Measurements from ENCODE around the gene MAB21L4. TPM values are rescaled to one million over a fixed set of nuclear protein-coding genes. Genes with fewer than 3 reads are reported as not detected.

The MAB21L4 gene
- total RNA-seq, 1 experiment from 2014 or later: 0.15 TPM

GRCh38 chr2:240852671-240853314, 43.2 kb downstream of the MAB21L4 start:
- no peak overlapping the region for H4K5ac ChIP-seq (ENCODE audit: insufficient read length, low read depth, low read length)
- H3K27me3 Mint-ChIP-seq (ENCODE audit: low read depth): no peaks in the 10 kb centered on the region; the same call in 1 of the 2 replicates
- DNase-seq: no peak
- H3K36me3 Mint-ChIP-seq (ENCODE audit: insufficient read depth in 1 of 3, low read depth in 3 of 3): no peaks in the 10 kb centered on the region; a peak in 2 of 7 replicates
- no peak overlapping the region for H3K56ac ChIP-seq (ENCODE audit: insufficient read length, low read depth, low read length)
- TF ChIP-seq CTCF (conservative IDR thresholded peaks at IDR 0.05): no peak
- no peaks in the 10 kb centered on the region for H3K23me2 ChIP-seq (ENCODE audit: insufficient read length, low read depth, low read length, poor library complexity, severe bottlenecking)
- no peak overlapping the region for H3K4me3 Mint-ChIP-seq
- H2BK12ac ChIP-seq (ENCODE audit: insufficient read length, low read depth, low read length): no peak overlapping the region
- no peak overlapping the region for H3K14ac ChIP-seq (ENCODE audit: insufficient read depth, low read length)
- no peak overlapping the region for H3K23ac ChIP-seq (ENCODE audit: insufficient read length, low read depth, low read length)
- H4K8ac ChIP-seq (replicated peaks; ENCODE audit: insufficient read length, low read depth, low read length): no peak overlapping the region
- H2BK20ac ChIP-seq (ENCODE audit: low read depth, low read length, poor library complexity, severe bottlenecking): no peak overlapping the region
- H2AK5ac ChIP-seq (ENCODE audit: insufficient read length, low read length): no peak overlapping the region
- no peaks in the 10 kb centered on the region for H3K79me2 ChIP-seq (ENCODE audit: insufficient read depth, low read length)
- no peak overlapping the region for H2BK5ac ChIP-seq (ENCODE audit: insufficient read length, low read length)
- H2BK15ac ChIP-seq (ENCODE audit: low read depth, low read length): no peak overlapping the region
- H3K27ac ChIP-seq (ENCODE audit: insufficient read length, low read depth, low read length): no peak overlapping the region
- H3K9me3 ChIP-seq (ENCODE audit: control insufficient read depth, low read depth, low read length): no peaks in the 10 kb centered on the region
- H3K4ac ChIP-seq (ENCODE audit: low read depth, low read length): no peak overlapping the region
- H3K9me3 Mint-ChIP-seq: peaks cover 1 to 6% of the 10 kb centered on the region in 2 experiments; a peak in 4 of 5 replicates
- H3K4me2 ChIP-seq (ENCODE audit: insufficient read depth, insufficient read length, low read length): no peak overlapping the region
- H3T11ph ChIP-seq (ENCODE audit: low read length): no peak overlapping the region
- H3K4me1 ChIP-seq (ENCODE audit: insufficient read depth, low read length): no peaks in the 10 kb centered on the region
- peaks cover 4 to 14% of the 10 kb centered on the region in 2 experiments for H3K4me1 Mint-ChIP-seq
- no peak overlapping the region for H3K18ac ChIP-seq (ENCODE audit: insufficient read length, low read depth, low read length)
- no peaks in the 10 kb centered on the region for H3K79me1 ChIP-seq (ENCODE audit: insufficient read depth, low read depth, low read length, poor library complexity, severe bottlenecking)
- no peak overlapping the region for H2AFZ ChIP-seq (ENCODE audit: low read length)
- WGBS (ENCODE audit: extremely low coverage, insufficient read length, low lambda C conversion rate): no CpG with 5 or more reads among the region's 15 CpGs
- no peaks in the 10 kb centered on the region for H3K27me3 ChIP-seq (ENCODE audit: insufficient read depth, low read length)
- H3K9ac ChIP-seq (ENCODE audit: extremely low read depth, insufficient read length, low read length): no peak overlapping the region
- H2BK120ac ChIP-seq (ENCODE audit: low read depth, low read length, poor library complexity, severe bottlenecking): no peak overlapping the region
- H4K20me1 ChIP-seq (ENCODE audit: control insufficient read depth, insufficient read depth, insufficient read length): no peaks in the 10 kb centered on the region
- H3K27ac Mint-ChIP-seq: no peak overlapping the region
- H4K91ac ChIP-seq (ENCODE audit: insufficient read length, low read depth, low read length): no peak overlapping the region

All from H9 (cell line).